Neural progenitor cell (in vitro differentiated cells): ENCODE measurements around the gene CIBAR2.

ENCODE experiments used
- CTCF ChIP-seq: fragments of 200-600 bp; sonication (generic); IDR thresholded peaks from 2 replicates; pipeline ENCODE4 v1.5.1; 2017; ENCODE audit warnings: antibody characterized with exemption, mild to moderate bottlenecking
- EZH2 ChIP-seq: fragments of 200-600 bp; sonication (generic); IDR thresholded peaks from 2 replicates; pipeline ENCODE4 v1.6.1; 2017; ENCODE audit warnings: antibody characterized with exemption, mild to moderate bottlenecking, moderate library complexity
- EZH2phosphoT487 ChIP-seq: fragments of 200-600 bp; sonication (generic); IDR thresholded peaks from 2 replicates; pipeline ENCODE4 v1.6.1; 2017; ENCODE audit warnings: antibody characterized with exemption

GRCh38 chr16:85066346-85066885 lies 45.9 kb downstream of the CIBAR2 start:
- TF ChIP-seq CTCF (no peak), EZH2 (no peak), EZH2phosphoT487 (no peak)
